ENCODE data around the gene KRT6C.
"Not testable (repeated sequence)": the region's sequence is repeated elsewhere in the genome, so short reads cannot be mapped to it uniquely, and the experiment has no call there.

The KRT6C gene

DNA sequence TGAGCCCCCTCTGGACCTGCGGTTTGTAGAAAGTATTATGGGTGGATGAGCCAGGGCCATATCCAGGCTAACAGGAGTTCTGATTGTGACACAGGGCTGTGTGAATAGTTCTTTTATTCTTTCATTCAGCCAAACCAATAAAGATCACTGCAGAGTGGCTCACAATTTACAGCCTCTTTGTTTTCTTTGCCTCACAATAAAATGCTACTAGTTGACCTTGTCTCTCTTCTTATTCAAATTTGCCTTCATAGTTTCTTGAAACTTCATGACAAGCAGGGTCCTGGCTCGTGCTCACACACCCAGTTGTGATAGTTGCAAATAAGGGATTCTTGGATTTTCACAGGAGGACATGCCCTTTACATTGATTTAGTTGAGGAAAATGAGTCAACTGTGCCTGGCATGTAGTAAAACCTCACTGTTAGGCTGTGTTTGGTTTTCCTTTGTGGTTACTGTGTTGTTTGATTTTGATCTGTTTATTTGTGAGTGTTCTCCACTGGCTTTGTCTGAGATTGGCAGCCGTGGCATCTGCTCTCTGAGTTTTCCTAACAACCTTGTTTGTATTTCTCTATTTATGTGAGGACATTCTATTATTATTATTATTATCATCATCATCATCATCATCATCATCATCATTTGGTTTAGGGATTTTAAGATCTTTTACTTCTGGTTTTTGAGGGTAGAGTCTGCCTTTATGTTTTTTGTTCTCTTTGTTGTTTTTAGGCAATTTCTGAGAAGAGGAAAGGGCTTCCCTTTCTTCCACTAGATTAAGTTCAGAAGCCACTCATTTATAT lies 19.0 kb downstream of the KRT6C start:
- no peak for DNase-seq

DNA sequence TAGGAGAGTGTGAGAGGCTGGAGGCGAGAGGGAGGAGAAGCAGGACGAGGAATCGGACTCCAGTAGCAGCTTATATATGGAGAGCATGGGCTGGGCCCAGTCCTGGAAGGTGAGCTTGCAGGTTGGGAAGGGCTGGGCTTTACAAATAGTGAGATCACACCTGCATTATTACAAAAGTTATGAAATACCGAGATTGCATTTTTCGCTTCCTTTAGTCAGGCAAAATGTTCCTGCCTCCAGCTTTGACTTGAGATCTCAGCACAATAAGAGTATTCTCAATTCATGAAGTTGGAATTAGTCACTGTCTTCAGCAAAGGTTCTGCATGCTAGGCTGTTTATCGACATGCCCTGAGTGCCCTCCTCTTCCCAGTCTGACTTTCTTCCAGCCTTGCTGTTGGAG lies 21.5 kb downstream of the KRT6C start, which contains the start of gene KRT6B:
Gene KRT6B, minus strand, starts transcription at position 46 of the 400 bp plus-strand sequence. CDS start 68 bp downstream, outside the sequence.
- DNase-seq = no peak

DNA sequence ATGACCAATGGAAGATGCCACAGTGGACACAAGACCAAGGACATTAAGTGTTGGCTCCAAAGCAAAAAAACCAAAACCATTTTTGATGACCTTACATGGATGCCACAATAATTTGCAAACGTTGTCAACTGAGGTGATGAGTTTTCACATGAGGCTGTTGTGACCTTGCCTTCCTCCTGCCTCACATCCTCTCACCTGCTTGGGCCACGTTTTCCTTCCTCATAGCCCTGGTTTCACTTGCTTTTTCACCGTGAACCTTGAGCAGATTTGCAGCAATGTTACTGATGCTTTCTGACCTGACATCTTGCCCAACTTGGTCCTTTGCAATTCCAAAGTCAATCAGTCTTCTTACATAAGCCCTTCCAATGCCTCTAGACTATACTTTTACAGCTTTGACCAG lies 25.4 kb downstream of the KRT6C start:
- no peak for DNase-seq

DNA sequence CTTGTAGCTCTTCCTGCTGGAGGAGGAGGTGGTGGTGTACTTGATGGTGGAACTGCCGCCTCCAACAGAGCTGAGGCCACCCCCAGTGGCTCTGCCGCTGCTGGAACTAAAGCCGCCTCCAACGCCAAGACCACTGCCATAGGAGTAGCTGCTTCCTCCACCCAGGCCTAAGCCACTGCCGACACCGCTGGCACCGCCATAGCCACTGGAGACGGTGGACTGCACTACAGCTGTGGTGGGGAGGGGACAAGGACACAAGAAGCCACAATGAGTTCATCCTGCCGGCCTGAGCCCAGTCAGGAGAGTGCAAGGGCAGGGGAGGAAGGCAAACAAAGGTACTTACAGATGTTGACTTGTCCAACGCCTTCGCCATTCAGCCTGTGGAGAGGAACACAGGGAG lies 26.4 kb downstream of the KRT6C start:
- DNase-seq = not testable (repeated sequence)

DNA sequence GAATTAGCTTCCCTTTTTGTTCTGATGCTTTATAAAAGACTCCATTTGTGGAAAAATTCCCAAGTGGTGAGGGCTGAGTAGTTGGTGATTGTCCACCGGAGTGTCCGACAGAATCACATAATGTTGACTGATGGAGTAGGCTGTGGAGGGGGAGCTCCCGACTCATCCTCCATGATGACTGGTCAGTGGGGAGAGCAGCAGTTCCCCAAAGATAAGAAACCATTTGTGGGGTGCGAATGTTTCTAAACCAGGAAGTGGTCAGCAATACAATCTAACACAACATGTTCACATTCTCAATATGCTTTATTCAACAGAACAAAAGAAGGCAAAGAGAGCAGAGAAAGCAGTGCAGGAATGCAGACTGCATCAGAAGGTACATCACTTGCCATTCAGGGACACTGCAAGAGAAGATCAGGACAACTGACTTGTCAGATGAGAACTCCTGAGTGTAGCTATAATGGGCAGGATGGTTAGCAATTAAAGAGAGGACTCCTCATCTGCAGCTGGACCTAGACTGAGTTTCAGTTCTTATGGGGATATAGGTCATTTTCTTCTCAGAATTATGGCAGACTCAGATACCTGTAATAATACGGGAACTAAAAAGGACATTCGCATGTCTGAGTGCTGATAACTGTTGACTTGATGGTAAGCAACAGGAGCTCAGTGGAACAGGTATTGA lies 27.1 kb downstream of the KRT6C start:
- no peak for DNase-seq

DNA sequence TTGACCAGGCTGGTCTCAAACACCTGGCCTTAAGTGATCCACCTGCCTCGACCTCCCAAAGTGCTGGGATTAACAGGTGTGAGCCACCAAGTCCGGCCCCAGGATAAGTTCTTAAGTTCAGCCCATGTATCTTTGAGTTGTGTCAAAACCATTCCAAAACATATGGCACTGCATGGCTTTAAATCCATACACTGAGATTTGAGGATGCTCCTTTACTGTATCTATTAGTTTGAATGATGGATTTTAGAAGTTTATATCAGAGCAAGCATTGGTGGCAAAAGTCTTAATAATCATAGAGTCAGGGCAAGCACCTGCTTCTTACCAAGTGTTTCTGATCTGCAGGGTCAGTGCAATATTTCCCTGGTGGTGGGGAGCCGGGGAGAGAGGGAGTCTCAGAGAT lies 27.7 kb downstream of the KRT6C start:
- DNase-seq = no peak

DNA sequence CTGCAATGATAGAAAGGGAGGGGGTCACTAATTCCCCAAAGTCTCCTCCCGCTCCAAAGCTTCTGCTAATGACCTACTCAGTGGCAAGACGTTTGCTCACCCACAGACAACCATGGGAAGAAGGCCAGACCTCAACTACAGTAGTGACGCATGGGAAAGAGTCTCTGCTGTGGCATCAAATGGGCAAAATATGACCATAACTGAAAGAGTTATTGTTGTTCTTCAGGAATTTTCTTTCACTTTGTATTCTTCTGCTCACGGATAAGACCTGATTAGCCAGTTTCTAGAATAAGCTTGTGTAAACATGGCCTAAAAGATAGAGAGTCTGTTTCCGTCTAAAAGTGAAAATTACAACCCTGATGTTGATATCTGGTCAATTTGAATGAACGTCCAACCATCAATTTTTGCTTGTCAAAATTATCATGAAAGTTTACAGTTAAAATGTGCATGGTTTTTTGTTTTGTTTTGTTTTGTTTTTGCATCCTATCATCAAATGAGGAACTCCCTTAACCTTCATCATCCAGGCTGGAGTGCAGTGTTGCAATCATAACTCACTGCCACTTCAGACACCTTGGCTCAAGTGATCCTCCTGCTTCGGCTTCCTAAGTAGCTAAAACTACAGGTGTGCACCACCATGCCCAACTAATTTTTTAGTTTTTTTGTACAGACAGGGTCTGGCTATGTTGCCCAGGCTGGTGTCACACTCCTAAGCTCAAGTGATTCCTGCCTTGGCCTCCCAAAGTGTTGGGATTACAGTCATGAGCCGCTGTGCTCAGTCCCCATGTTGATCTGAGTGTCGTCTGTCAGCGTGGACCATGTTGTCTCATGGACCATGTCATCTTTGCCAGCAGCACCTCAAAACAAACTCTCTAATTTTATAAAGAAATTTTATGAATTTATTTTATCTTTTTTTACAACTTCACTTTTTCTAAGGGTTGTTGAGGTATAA lies 28.7 kb downstream of the KRT6C start:
- no peak for DNase-seq

DNA sequence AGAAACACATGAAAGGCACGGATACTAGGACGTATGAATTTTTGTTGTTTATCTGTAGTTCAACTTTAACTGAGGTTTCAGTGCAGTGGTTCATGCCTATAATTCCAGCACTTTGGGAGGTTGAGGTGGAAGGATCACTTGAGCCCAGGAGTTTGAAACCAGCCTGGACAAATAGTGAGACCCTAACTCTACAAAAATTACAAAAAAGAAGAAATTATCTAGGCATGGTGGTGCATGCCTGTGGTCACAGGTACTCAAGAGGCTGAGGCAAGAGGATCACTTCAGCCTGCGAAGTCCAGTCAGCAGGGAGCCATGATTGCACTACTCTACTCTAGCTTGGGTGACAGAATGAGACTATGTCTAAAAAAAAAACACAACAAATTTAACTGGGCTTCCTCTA lies 29.6 kb downstream of the KRT6C start:
- no peak for DNase-seq

DNA sequence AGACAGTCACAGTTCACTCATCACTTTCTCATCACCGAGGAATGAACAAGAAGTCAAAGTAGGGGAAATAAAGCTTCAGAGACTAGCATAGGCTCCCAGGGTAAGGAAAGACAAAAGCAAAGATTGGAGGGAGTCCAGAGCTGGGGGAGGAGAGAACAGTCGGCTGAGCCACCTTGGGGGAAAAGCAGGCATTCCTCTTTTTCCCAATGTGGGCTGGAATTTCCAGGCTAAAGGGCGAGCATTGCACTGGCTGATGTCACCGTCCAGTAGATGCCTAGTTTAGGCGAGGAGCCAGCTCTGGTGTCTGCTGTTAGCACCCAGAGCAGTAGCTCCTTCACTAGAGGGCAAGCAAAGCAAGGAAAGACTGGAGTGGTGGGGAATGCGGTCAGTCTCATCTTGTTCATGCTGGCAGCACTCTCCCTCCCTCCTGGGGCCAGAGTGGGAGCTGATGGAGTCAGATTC lies 31.0 kb downstream of the KRT6C start:
- DNase-seq = no peak

DNA sequence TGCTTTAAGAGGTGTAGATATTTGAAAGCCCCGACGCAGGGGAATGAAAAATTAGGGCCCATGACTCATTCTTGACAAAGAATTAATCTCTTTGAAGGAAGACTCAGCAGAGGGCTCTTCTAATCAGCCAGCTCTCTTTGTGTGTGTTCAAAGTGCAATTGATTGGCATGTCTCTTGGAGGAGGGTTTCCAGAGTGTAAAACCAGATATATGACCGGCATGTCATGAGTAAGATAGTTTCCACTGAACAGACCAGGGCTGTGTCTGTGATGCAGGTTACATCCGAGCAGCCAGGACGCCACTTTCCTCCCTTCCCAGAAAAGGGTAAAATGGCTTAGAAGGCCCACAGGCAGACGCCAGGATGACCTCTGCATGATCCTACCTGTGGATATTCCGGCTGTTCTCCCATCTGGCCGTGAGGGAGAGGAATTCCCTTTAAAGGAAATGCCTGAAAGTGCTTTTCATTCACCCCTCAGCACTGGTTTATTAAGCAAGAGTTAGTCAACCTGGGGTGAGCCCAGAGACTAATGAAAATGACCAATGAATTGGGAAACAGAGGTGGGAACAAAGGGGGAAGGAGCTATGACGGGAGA lies 32.2 kb downstream of the KRT6C start:
- DNase-seq = no peak

DNA sequence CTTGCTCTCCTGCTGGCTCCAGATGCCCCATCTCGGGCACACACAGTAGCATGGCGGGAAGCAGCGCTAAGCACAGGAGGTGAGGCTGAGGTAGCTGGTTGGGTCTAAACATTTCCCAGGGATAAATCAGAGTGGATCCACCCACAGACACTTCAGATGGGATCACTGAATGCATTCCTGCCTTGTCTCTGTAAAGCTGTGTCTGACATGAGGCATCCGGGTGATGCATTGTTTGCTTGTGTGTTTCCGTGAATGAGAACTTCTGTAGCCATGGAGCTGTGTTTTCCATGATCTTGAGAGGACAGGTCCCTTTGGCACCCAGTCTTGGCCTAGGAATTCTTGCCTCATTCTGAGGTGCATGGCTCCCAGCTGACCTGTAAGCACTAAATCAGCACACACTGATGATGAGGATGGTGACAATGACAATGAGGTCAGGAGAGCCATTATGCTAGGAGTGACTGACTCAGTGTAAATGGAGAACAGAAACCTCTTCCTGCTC lies 32.7 kb downstream of the KRT6C start:
- no peak for DNase-seq

DNA sequence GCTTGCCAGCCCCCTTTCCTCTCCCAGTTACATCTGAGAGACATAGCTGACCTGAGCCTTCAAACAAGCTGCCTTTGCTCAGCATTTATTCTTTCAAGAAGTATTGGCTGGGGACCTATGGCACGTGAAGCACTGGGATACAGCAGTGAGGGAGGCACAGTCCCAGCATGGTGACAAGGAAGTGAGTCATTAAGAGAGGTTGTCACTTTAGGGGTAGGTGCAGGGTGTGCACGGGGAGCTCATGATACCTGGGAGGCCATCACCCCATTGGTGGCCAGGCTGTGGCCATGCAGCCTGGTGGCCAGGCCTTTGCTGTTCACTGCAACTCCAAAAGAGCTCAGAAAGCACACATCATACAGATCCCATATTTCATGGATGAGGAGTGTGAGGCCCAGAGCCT lies 33.8 kb downstream of the KRT6C start:
- DNase-seq = no peak

DNA sequence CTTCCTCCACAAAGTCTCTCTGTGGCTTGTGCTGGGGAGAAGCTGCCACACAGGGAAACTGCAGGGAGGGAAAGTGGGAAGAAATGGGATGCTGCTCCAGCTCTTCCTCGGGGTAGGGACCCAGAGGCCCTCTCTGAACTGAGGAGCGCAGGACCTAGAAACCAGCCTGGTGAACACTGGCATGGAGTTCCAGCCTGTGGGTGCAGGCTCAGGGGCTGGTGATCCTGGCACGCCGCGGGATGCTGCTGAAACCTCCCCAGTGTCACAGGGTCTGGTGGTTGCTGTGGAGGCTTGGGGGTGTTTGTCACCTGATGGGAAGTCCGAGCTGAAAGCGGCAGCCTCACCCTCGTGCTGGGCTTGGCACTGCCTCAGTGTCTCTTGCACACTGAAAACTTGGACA lies 34.2 kb downstream of the KRT6C start:
- no peak for DNase-seq

DNA sequence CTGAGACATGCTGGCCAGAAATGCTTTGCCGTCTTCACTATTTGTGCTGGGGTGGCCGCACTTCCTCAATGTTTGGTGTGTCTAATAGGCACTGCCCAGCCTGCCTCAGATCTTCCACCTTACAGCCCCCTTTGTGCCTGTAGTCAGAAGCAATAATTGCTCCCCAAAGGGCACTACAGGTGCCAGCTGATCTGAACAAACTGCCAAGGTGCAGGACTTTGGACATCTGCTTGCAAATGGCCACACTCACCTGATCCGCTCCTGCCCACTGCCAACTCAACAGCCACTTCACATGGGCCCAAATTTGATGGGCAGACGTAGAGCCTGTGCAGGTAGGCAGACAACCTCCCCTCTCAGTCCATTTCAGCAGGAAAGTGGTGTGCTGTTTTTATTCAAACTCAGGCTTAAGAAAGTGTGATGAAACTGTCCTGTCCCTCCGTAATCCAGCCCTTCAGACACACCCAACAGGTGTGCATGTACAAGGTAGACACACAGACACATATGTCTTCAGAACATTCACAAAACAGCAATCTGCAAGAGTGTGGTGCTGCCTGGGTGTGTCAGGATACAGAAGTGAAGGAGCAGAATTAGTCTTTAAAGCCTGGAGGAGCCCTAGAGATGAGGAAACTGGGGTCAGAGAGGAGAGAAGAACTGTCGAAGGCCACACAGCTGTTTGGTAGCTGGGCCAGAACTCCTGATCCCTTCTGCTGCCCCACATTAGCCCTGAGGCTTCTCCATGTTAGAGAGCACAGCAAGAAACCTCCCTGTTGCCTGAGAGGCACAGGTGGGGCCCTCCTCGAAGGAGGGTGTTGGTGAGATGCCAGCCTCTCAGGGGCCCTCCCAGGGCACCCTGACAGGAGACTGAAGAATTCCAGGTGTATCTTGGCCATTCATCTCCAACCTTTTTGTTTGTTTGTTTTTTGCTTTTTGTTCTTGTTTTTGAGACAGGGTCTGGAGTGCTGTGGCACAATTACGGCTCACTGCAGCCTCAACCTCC lies 35.0 kb downstream of the KRT6C start:
- DNase-seq = no peak

DNA sequence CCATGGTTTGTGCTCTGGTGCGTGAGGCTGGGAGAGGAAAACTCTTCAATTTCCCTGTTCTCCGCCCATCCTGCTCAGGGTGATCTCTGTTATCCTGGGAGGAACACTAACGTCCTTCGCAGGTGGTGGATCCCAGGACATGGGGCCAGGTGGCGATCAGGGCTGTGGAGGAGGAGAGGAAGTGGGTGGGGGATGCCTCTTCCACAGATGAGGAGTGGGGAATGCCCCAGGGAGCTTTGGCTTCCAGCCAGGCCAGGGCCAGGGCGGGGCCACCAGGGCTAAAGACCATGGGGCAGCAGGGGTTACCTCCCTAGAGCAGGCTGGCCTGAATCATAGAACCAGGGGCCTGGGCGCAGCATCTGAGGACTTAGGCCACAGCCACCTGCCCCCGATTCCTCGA lies 36.1 kb downstream of the KRT6C start:
- DNase-seq = no peak

DNA sequence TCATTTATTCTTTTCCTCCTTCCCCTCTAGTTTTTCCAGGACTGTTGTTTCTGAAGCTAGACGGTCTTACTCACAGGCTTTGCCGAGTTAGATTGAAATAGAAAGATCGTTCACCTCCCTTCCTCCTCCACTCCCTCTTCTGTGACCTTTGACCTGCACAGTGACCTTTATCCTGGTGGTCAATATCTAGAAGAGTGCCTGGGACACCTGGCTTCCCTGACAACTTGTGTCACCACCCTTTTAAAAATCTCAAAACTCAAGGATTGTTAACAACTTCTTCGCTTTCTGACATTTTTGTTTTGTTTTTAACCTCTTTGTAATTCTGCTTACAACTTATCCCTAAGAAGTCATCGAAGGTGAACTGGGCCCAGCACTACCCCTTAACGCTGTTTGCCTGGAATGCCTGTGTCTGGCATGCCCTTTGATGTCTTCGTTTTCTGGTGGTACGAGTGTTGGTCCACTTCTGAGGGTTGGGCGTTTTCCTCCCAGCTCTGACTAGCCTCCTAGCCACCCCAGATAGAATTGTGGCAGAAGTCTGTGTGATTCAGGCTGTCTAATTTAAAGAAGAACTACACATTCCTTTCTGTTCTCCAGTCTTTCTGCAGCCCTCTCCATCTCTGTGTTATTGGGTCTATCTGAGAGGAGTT lies 36.7 kb downstream of the KRT6C start:
- DNase-seq = no peak

DNA sequence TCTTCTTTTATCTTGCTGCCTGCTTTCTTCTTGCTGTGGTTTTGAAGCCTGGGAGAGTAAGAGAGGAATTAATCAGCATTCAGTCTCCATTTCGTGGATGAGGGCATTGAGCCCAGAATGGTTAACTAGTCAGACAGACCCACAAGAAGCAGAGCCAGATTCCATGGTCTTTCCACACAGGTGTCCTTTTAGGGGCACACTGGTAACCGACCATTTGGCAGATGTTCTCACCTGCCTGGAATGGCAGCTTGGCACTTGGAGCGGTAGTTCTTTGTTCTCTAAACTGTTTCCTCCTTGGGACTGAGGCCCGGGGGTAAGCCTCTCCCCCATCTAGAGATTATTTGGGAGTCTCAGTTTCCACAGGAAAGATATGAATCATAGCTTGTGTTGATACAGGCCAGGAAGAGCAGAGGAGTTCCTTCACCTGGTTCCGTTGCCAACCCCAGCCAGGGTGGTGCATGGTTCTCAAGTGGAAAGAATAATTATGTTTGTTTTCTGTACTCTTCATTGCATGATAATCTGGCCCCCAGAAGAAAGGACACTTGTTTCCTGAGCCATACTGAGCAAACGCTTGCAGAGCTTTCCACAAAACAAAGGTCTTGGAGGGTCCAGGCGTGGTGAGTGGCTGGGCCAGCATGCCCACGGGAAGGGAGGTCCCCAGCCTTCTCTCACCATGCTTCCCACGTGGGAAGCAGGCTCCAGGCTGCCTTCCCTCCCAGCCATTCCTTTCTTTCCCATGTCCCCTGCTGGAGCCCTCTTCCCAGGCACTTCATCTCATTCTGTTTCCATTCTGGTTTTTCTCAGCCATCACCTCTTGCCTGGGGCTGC lies 37.4 kb downstream of the KRT6C start:
- no peak for DNase-seq

DNA sequence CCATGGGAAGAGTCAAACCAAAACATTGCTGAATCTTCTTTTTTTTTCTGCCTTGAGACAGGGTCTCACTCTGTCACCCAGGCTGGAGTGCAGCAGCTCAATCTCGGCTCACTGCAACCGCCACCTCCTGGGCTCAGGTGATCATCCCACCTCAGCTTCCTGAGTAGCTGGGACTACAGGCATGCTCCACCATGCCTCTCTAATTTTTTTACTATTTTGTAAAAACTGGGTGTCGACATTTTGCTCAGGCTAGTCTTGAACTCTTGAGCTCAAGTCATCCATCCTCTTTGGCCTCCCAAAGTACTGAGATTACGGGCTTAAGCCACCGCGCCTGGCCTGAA lies 38.0 kb downstream of the KRT6C start:
- DNase-seq = no peak

DNA sequence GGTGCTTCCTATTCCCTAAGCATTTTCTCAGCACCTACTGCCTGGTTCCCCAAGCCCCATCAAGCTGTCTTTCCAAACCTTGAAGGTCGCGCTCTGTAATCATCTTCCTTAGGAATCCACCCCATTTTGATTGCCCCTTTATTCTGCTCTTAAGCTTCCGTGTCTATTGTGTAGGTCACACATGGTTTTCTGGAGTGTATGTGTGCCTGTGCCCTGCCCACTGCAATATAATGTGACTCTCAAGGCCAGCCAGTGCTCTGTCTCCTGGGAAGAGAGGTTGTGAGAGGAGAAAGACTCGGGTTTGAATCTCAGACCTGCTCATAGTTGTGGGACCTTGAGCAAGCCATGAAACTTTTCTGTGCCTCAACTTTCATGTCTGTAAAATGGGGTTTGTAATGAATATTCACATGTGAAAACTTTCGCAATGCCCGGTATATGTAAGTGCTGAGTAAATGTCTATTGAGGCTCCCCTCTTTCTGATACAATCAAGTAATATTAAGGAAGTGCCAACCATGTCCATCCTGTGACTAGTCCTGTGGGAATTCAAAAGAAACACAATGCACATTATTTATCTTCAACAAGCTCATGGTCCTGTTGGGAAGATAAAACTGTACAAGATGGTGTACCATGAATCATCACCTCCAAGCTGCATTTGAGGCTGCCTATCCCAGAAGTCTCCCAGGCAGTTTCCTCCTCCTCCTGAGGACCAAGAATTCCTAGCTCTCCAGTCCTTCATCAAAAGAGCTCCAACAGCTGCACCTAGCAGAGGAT lies 38.7 kb downstream of the KRT6C start:
- no peak for DNase-seq
